HL-60 (cell line): Measurements from ENCODE around the gene NKX6-2.

Experiments
- DNase-seq, 2 experiments: peaks; one replicate each; pipeline ENCODE4 v3.0.0-alpha.2; 2010 to 2020; ENCODE audit warnings: low read depth in 1 of 2, low spot score in 1 of 2
- H3K27ac ChIP-seq: fragments of 250-450 bp; sonication (Bioruptor Pico); replicated peaks from 2 replicates; pipeline ENCODE4 v1.5.1; 2020; ENCODE audit warnings: mild to moderate bottlenecking, moderate library complexity
- H3K27me3 ChIP-seq: fragments of 250-450 bp; sonication (Bioruptor Pico); 2 replicates; pipeline ENCODE4 v1.5.1; 2021; ENCODE audit warnings: mild to moderate bottlenecking, moderate library complexity; ENCODE audit not compliant: insufficient read depth, poor library complexity, severe bottlenecking
- H3K4me3 ChIP-seq: replicated peaks from 2 replicates; pipeline ENCODE4 v1.5.1; 2011; ENCODE audit warnings: mild to moderate bottlenecking, control low read depth, low read length; ENCODE audit not compliant: insufficient read depth
- CTCF ChIP-seq: IDR thresholded peaks from one replicate; pipeline ENCODE4 v1.5.1; 2011; ENCODE audit warnings: low read length, control low read depth, inconsistent platforms; ENCODE audit not compliant: insufficient read depth
- GABPA ChIP-seq: IDR thresholded peaks from 2 replicates; pipeline ENCODE4 v1.6.1; 2012; ENCODE audit warnings: low read depth
- POLR2AphosphoS5 ChIP-seq: IDR thresholded peaks from 2 replicates; pipeline ENCODE4 v1.6.1; 2012; ENCODE audit warnings: low read depth
- REST ChIP-seq: IDR thresholded peaks from 2 replicates; pipeline ENCODE4 v1.6.1; 2012; ENCODE audit warnings: low read depth; ENCODE audit not compliant: insufficient replicate concordance
- SPI1 ChIP-seq: IDR thresholded peaks from 2 replicates; pipeline ENCODE4 v1.6.1; 2012; ENCODE audit warnings: low read depth, mild to moderate bottlenecking, borderline replicate concordance

Gene NKX6-2

GRCh38 chr10:132738454-132739224 lies 47.3 kb downstream of the NKX6-2 start:
- Histone ChIP-seq H3K27ac (no peak overlapping the region), H3K4me3 (no peak overlapping the region), H3K27me3 (no peaks in the 10 kb centered on the region)
- TF ChIP-seq SPI1 (no peak), POLR2AphosphoS5 (no peak), GABPA (no peak)
- no peak for DNase-seq

- Histone ChIP-seq H3K27me3 (no peaks in the 10 kb centered on the region), H3K27ac (no peak overlapping the region), H3K4me3 (no peak overlapping the region)
- TF ChIP-seq REST (no peak), GABPA (no peak), SPI1 (no peak), POLR2AphosphoS5 (no peak), CTCF (no peak)
- DNase-seq, result no peak
Measured at GRCh38 chr10:132737390-132738048, 48.4 kb downstream of the NKX6-2 start.

- H3K27me3 ChIP-seq, result no peaks in the 10 kb centered on the region
- no peak for DNase-seq
- no peak overlapping the region for H3K4me3 ChIP-seq
- TF ChIP-seq SPI1, result no peak
- TF ChIP-seq CTCF, result no peak
- TF ChIP-seq REST, result no peak
- TF ChIP-seq GABPA, result no peak
- no peak for TF ChIP-seq POLR2AphosphoS5
- H3K27ac ChIP-seq, result no peak overlapping the region
Measured at GRCh38 chr10:132735923-132736391, 50.0 kb downstream of the NKX6-2 start.

- no peak for DNase-seq
- Histone ChIP-seq H3K4me3 (no peak overlapping the region), H3K27ac (no peak overlapping the region), H3K27me3 (no peaks in the 10 kb centered on the region)
- TF ChIP-seq GABPA (no peak), POLR2AphosphoS5 (no peak), SPI1 (no peak), CTCF (no peak), REST (no peak)
Measured at GRCh38 chr10:132735341-132735775, 50.6 kb downstream of the NKX6-2 start.
